NCI-H1436 treated with DMSO at 0.1 percent for 48 hours (cell line): ENCODE measurements around the gene MRPL34.

ENCODE experiments used
- DNase-seq: peaks from one replicate; lab custom pipeline; 2025; lab: John Stamatoyannopoulos, UW

The MRPL34 gene

GRCh38 chr19:17341845-17342244 lies 36.2 kb downstream of the MRPL34 start:
- DNase-seq, result no peak

- no peak for DNase-seq
These were observed 40.5 kb downstream of the MRPL34 start for GRCh38 chr19:17346109-17346671.

GRCh38 chr19:17347361-17347760 lies 41.7 kb downstream of the MRPL34 start:
- no peak for DNase-seq

DNA sequence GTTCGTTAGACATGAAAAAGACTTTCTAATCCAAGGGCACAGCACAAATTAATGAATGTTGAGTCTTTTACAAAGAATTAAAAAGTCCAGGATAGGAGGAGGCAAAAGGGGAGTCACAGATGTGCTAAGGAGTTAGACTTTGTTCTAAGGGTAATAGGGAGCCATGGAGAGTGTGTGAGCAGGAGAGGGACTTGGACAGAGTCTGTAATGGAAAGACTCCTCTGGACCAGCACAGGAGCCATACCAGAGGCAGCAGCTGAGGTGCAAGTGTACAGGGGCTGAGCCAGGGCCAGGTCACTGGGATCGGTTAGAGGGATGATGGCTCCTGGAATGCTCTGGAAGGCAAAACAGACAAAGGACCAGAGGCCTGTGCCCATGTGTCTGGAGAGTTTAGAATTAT lies 42.2 kb downstream of the MRPL34 start:
- DNase-seq, result no peak

GRCh38 chr19:17348700-17349099 lies 43.0 kb downstream of the MRPL34 start:
- no peak for DNase-seq

GRCh38 chr19:17351815-17352435 lies 46.3 kb downstream of the MRPL34 start:
- DNase-seq, result no peak

GRCh38 chr19:17352608-17353280 lies 47.1 kb downstream of the MRPL34 start:
- no peak for DNase-seq

GRCh38 chr19:17353386-17353785 lies 47.7 kb downstream of the MRPL34 start:
- DNase-seq, result no peak
